Breast epithelium (tissue), 3 donors: ENCODE data around the gene SLC36A1.

Experiments
- POLR2A ChIP-seq: fragments of 450-650 bp; IDR thresholded peaks from one replicate; pipeline ENCODE4 v1.6.1; 2016; ENCODE audit warnings: antibody characterized with exemption, mild to moderate bottlenecking, moderate library complexity
- TF ChIP-seq, protein P1 (sequence below), 3 donors: fragments of 450-650 bp; IDR thresholded peaks; one replicate each; pipeline ENCODE4 v1.5.1; 2016 to 2017; ENCODE audit warnings: antibody characterized with exemption in 3 of 3, mild to moderate bottlenecking in 3 of 3, moderate library complexity in 3 of 3

DNA sequence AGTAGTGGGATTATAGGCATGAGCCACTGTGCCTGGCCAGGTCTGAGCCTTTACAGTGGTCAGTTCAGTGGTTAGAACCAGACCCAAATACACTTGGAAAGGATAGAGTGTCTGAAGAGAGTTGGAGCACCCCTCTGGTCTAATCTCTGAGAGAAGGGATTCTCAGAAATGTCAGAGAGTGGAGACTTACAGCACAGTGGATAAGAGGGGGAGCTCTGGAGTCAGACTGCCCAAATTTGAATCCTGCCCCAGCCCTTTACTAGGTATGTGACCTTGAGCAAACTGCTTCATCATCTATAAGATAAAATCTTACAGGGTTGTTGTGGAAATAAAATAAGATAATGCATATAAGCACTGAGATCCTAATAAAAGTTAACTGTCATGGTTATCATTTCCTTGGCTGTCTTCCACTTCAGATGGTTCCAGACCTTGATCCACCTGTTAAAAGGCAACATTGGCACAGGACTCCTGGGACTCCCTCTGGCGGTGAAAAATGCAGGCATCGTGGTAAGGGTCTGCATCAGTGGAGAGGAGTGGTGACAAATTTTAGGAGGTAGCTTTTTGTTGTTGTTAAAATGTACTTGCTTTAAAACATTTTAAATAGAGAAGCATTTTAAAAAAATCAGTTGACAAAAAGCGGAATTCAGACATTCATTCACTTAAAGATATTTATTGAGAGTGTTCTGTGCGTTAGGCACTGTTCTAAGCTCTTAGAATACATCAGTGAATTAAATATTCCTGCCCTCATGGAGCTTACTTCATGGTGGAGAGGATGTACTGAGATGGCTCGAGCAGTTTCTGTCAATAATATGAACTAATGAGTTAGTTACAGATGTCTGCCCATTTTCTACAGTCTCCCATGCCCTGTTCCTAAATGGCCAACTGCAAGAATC, 16.0 kb downstream of the SLC36A1 start:
- no peak for TF ChIP-seq POLR2A
- TF ChIP-seq, protein P1, sequence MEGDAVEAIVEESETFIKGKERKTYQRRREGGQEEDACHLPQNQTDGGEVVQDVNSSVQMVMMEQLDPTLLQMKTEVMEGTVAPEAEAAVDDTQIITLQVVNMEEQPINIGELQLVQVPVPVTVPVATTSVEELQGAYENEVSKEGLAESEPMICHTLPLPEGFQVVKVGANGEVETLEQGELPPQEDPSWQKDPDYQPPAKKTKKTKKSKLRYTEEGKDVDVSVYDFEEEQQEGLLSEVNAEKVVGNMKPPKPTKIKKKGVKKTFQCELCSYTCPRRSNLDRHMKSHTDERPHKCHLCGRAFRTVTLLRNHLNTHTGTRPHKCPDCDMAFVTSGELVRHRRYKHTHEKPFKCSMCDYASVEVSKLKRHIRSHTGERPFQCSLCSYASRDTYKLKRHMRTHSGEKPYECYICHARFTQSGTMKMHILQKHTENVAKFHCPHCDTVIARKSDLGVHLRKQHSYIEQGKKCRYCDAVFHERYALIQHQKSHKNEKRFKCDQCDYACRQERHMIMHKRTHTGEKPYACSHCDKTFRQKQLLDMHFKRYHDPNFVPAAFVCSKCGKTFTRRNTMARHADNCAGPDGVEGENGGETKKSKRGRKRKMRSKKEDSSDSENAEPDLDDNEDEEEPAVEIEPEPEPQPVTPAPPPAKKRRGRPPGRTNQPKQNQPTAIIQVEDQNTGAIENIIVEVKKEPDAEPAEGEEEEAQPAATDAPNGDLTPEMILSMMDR (IDR thresholded peaks at IDR 0.05): no peak
